Testis (tissue), 3 donors: ENCODE measurements around the gene ABHD11. TPM values are rescaled to one million over a fixed set of nuclear protein-coding genes. Genes with fewer than 3 reads are reported as not detected.

Source experiments
- DNase-seq: peaks from one replicate; pipeline ENCODE4 v3.0.0-alpha.2; 2019
- H3K27ac ChIP-seq, 2 donors: fragments of 200-600 bp; sonication (generic); one replicate each; pipeline ENCODE4 v1.5.1; 2019
- H3K27me3 ChIP-seq: fragments of 200-600 bp; sonication (generic); one replicate; pipeline ENCODE4 v1.5.1; 2019
- H3K36me3 ChIP-seq: fragments of 200-600 bp; sonication (generic); one replicate; pipeline ENCODE4 v1.5.1; 2017; ENCODE audit warnings: low read depth; ENCODE audit errors: missing control alignments
- H3K4me1 ChIP-seq: fragments of 200-600 bp; sonication (generic); one replicate; pipeline ENCODE4 v1.5.1; 2019
- H3K4me3 ChIP-seq, 2 donors: fragments of 200-600 bp; sonication (generic); one replicate each; pipeline ENCODE4 v1.5.1; 2017 to 2019
- H3K9me3 ChIP-seq: fragments of 200-600 bp; sonication (generic); one replicate; pipeline ENCODE4 v1.5.1; 2017
- CTCF ChIP-seq, 3 experiments: fragments of 450-650 bp in 2 of 3; fragments of 200-600 bp in 1 of 3; sonication (generic) in 1 of 3; IDR thresholded peaks; one replicate each; pipeline ENCODE4 v1.5.1; 2016 to 2019; ENCODE audit warnings: antibody characterized with exemption in 3 of 3, mild to moderate bottlenecking in 2 of 3, moderate library complexity in 1 of 3
- POLR2A ChIP-seq: fragments of 450-650 bp; IDR thresholded peaks from one replicate; pipeline ENCODE4 v1.6.1; 2017; ENCODE audit warnings: antibody characterized with exemption, mild to moderate bottlenecking, moderate library complexity
- WGBS, 2 donors: methylation state at CpG; one replicate each; pipeline ENCODE4 v1.1.5; 2018; 5-methylcytosine and 5-hydroxymethylcytosine counted together
- intact Hi-C: fragments of 100-400 bp; cut with DNase I; formaldehyde crosslinking; loops from one replicate; pipeline ENCODE4 v1.15.1; 2023; ENCODE audit warnings: low total_unique reads
- polyA plus RNA-seq: library from polyadenylated mRNA; stranded (reverse); fragments of 350-450 nt; fragmentation: Illumina TruSeq; extraction: RNeasy Lipid Tissue Mini Kit (QIAGEN cat#74804); gene quantifications from one replicate; pipeline ENCODE4 v1.2.3, GENCODE V29; 2014; ENCODE audit warnings: low read depth, low replicate concordance; ENCODE audit not compliant: insufficient read depth
- total RNA-seq, 2 donors: library from RNA; depleted of rRNA; stranded (reverse); fragments of >200 nt; gene quantifications; one replicate each; pipeline ENCODE4 v1.2.3, GENCODE V29; 2016

The ABHD11 gene
- total and polyA plus RNA-seq, 3 donors from 2014 or later = 21.6 to 33.1 (median 29.0) TPM

- 58 to 61% methylated on average over 30 to 34 of the region's 35 CpGs for WGBS, 2 donors
- Histone ChIP-seq H3K36me3 (no peaks in the 10 kb centered on the region), H3K27ac (no peak overlapping the region), H3K27me3 (no peaks in the 10 kb centered on the region), H3K4me1 (peaks cover 2% of the 10 kb centered on the region), H3K4me3 (no peak overlapping the region), H3K9me3 (no peaks in the 10 kb centered on the region)
- TF ChIP-seq CTCF (IDR thresholded peaks at IDR 0.05) (no peak), POLR2A (no peak)
- intact Hi-C loops = no loop called here
- no peak for DNase-seq
These were observed 4.4 kb upstream of the ABHD11 start for GRCh38 chr7:73742753-73743641.

- H3K4me1 ChIP-seq = peaks cover 9% of the 10 kb centered on the region
- H3K27ac ChIP-seq = no peak overlapping the region
- no peaks in the 10 kb centered on the region for H3K9me3 ChIP-seq
- H3K4me3 ChIP-seq = no peak overlapping the region
- H3K36me3 ChIP-seq = no peaks in the 10 kb centered on the region
- 74 to 82% methylated on average over 6 to 7 of the region's 7 CpGs for WGBS, 2 donors
- DNase-seq = no peak
- no peaks in the 10 kb centered on the region for H3K27me3 ChIP-seq
- no peak for TF ChIP-seq POLR2A
- intact Hi-C loops = no loop called here
These were observed 3.7 kb upstream of the ABHD11 start for GRCh38 chr7:73742338-73742752.

GRCh38 chr7:73741600-73741999, 3.0 kb upstream of the ABHD11 start:
- Histone ChIP-seq H3K27me3 (no peaks in the 10 kb centered on the region), H3K27ac (no peak overlapping the region), H3K4me1 (peaks cover 10% of the 10 kb centered on the region), H3K36me3 (no peaks in the 10 kb centered on the region), H3K4me3 (no peak overlapping the region), H3K9me3 (no peaks in the 10 kb centered on the region)
- WGBS, 2 donors = 88 to 91% methylated on average over 5 of the region's 5 CpGs
- no peak for DNase-seq
- intact Hi-C loops = no loop called here
- TF ChIP-seq CTCF (IDR thresholded peaks at IDR 0.05) = no peak

- intact Hi-C loops = no loop called here
- DNase-seq = no peak
- Histone ChIP-seq H3K36me3 (no peaks in the 10 kb centered on the region), H3K4me1 (peaks cover 10% of the 10 kb centered on the region), H3K27me3 (no peaks in the 10 kb centered on the region), H3K4me3 (no peak overlapping the region), H3K27ac (peak overlapping the region in 1 of 2 donors; percentile 31), H3K9me3 (no peaks in the 10 kb centered on the region)
- TF ChIP-seq POLR2A = no peak
- TF ChIP-seq CTCF (IDR thresholded peaks at IDR 0.05) = no peak
- 85 to 86% methylated on average over 5 of the region's 5 CpGs for WGBS, 2 donors
These were observed 2.2 kb upstream of the ABHD11 start for GRCh38 chr7:73740771-73741170.

- Histone ChIP-seq H3K36me3 (no peaks in the 10 kb centered on the region), H3K4me1 (peaks cover 10% of the 10 kb centered on the region), H3K4me3 (no peak overlapping the region), H3K9me3 (no peaks in the 10 kb centered on the region), H3K27me3 (no peaks in the 10 kb centered on the region), H3K27ac (peak overlapping the region in 1 of 2 donors; percentile 31)
- intact Hi-C loops = no loop called here
- TF ChIP-seq POLR2A = no peak
- TF ChIP-seq CTCF (IDR thresholded peaks at IDR 0.05) = no peak
- WGBS, 2 donors = 79 to 88% methylated on average over 7 of the region's 7 CpGs
- no peak for DNase-seq
These were observed 1.6 kb upstream of the ABHD11 start for GRCh38 chr7:73740212-73740611.
